Neural cell (in vitro differentiated cells): ENCODE results near the gene FGD6. TPM values are rescaled to one million over a fixed set of nuclear protein-coding genes. Genes with fewer than 3 reads are reported as not detected.

ENCODE experiments used
- H2AFZ ChIP-seq: fragments of 200-600, 300-800 bp; sonication (generic), shearing (Covaris generic); 2 replicates; pipeline ENCODE4 v1.6.0; 2014; ENCODE audit warnings: low read depth, mild to moderate bottlenecking, antibody characterized with exemption, low read length, moderate library complexity
- H3F3A ChIP-seq: fragments of 200-600 bp; shearing (Covaris generic); 2 replicates; pipeline ENCODE4 v1.6.1; 2016; ENCODE audit warnings: mild to moderate bottlenecking, moderate library complexity, mixed read lengths, antibody characterized with exemption, low read length; ENCODE audit not compliant: insufficient read depth, poor library complexity, severe bottlenecking
- H3K27ac ChIP-seq: fragments of 200-600, 300-800 bp; sonication (generic), shearing (Covaris generic); 2 replicates; pipeline ENCODE4 v1.5.1; 2014; ENCODE audit warnings: mild to moderate bottlenecking, low read length, moderate library complexity
- H3K27me3 ChIP-seq: fragments of 300-800, 200-600 bp; sonication (generic), shearing (Covaris generic); 2 replicates; pipeline ENCODE4 v1.6.0; 2014; ENCODE audit warnings: mild to moderate bottlenecking, low read depth, low read length, moderate library complexity; ENCODE audit not compliant: insufficient read depth
- H3K36me3 ChIP-seq: fragments of 300-800, 200-600 bp; sonication (generic), shearing (Covaris generic); 2 replicates; pipeline ENCODE4 v1.5.1; 2014; ENCODE audit warnings: mild to moderate bottlenecking, antibody characterized with exemption, low read length, moderate library complexity; ENCODE audit not compliant: insufficient read depth
- H3K4me2 ChIP-seq: fragments of 300-800, 200-600 bp; sonication (generic), shearing (Covaris generic); 2 replicates; pipeline ENCODE4 v1.6.0; 2014; ENCODE audit warnings: mild to moderate bottlenecking, low read length
- H3K4me3 ChIP-seq: fragments of 300-800, 200-600 bp; sonication (generic), shearing (Covaris generic); 2 replicates; pipeline ENCODE4 v1.5.1; 2014; ENCODE audit warnings: mild to moderate bottlenecking, low read length, moderate library complexity
- H3K79me2 ChIP-seq: fragments of 200-600 bp; shearing (Covaris generic); replicated peaks from 2 replicates; pipeline ENCODE4 v1.6.0; 2014; ENCODE audit warnings: mild to moderate bottlenecking, low read length, moderate library complexity; ENCODE audit not compliant: insufficient read depth
- H3K9ac ChIP-seq: fragments of 300-800, 200-600 bp; sonication (generic), shearing (Covaris generic); 2 replicates; pipeline ENCODE4 v1.6.1; 2016; ENCODE audit warnings: mild to moderate bottlenecking, low read length, mixed read lengths
- H3K9me2 ChIP-seq: fragments of 200-600 bp; shearing (Covaris generic); 2 replicates; pipeline ENCODE4 v1.6.1; 2016; ENCODE audit warnings: mild to moderate bottlenecking, low read length, mixed read lengths; ENCODE audit not compliant: insufficient read depth
- H3K9me3 ChIP-seq: fragments of 200-600, 300-800 bp; sonication (generic), shearing (Covaris generic); 2 replicates; pipeline ENCODE4 v1.6.1; 2016; ENCODE audit warnings: mild to moderate bottlenecking, mixed run types, low read length, moderate library complexity, mixed read lengths
- H4K20me1 ChIP-seq: fragments of 200-600 bp; shearing (Covaris generic); 2 replicates; pipeline ENCODE4 v1.6.1; 2016; ENCODE audit warnings: mild to moderate bottlenecking, mixed run types; ENCODE audit not compliant: insufficient read depth
- EP300 ChIP-seq: fragments of 450-650 bp; conservative IDR thresholded peaks from 2 replicates; pipeline ENCODE4 v1.6.1; 2014; ENCODE audit warnings: antibody characterized with exemption, mild to moderate bottlenecking, moderate library complexity; ENCODE audit not compliant: poor library complexity, severe bottlenecking
- EZH2 ChIP-seq: fragments of 200-600, 300-800 bp; shearing (Covaris generic), sonication (generic); IDR thresholded peaks from 2 replicates; pipeline ENCODE4 v1.6.1; 2014; ENCODE audit warnings: antibody characterized with exemption, low read length, borderline replicate concordance, mild to moderate bottlenecking; ENCODE audit not compliant: insufficient read depth, poor library complexity, severe bottlenecking
- MXI1 ChIP-seq: fragments of 450-650 bp; conservative IDR thresholded peaks from 2 replicates; pipeline ENCODE4 v1.6.1; 2014; ENCODE audit warnings: antibody characterized with exemption, mild to moderate bottlenecking; ENCODE audit not compliant: poor library complexity, severe bottlenecking
- POLR2AphosphoS5 ChIP-seq: IDR thresholded peaks from 2 replicates; pipeline ENCODE4 v1.6.1; 2012
- RAD21 ChIP-seq: fragments of 450-650 bp; conservative IDR thresholded peaks from 2 replicates; pipeline ENCODE4 v1.6.1; 2014; ENCODE audit warnings: antibody characterized with exemption, mild to moderate bottlenecking, moderate library complexity
- SMC3 ChIP-seq: fragments of 450-650 bp; conservative IDR thresholded peaks from 2 replicates; pipeline ENCODE4 v1.6.1; 2014; ENCODE audit warnings: antibody characterized with exemption, mild to moderate bottlenecking, moderate library complexity; ENCODE audit not compliant: poor library complexity
- TAF1 ChIP-seq: IDR thresholded peaks from 2 replicates; pipeline ENCODE4 v1.6.1; 2012; ENCODE audit warnings: low read depth
- polyA plus RNA-seq: library from polyadenylated mRNA; depleted of rRNA; stranded (reverse); fragments of >200 nt; gene quantifications from 2 replicates; pipeline ENCODE4 v1.2.3, GENCODE V29; 2014
- TF ChIP-seq, protein P1 (sequence below): IDR thresholded peaks from 2 replicates; pipeline ENCODE4 v1.6.1; 2012; ENCODE audit warnings: borderline replicate concordance
- TF ChIP-seq, protein P2 (sequence below): fragments of 450-650 bp; IDR thresholded peaks from 2 replicates; pipeline ENCODE4 v1.5.1; 2014; ENCODE audit warnings: antibody characterized with exemption, mild to moderate bottlenecking, moderate library complexity; ENCODE audit not compliant: poor library complexity, severe bottlenecking

The FGD6 gene
- polyA plus RNA-seq, 1 donor from 2014 or later = 4.6 TPM

DNA sequence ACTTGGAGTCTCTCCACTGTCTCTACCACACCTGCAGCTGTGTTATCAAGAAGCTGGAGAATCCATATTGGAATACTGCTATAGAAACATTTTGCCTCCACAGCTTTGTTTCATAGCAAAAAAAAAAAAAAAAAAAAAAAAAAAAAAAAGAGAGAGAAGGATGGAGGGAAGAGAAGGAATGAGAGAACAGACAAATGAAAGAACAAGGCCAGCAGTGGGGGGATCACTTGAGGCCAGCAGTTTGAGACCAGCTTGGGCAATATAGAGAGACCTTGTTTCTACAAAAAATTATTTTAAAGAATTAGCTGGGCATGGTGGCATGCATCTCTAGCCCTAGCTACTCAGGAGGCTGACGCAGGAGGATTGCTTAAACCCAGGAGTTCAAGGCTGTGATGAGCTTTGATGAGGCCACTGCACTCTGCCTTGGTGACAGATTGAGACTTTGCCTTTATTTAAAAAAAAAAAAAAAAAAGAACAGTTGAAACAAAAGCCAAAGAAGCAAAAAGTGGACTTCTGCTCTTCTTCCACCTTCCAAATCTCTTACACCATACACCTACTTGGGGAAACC, 8.5 kb upstream of the FGD6 start:
- Histone ChIP-seq H3K27me3 (no peaks in the 10 kb centered on the region), H3K4me2 (no peak overlapping the region), H3K27ac (no peak overlapping the region), H3K9me2 (no peaks in the 10 kb centered on the region), H4K20me1 (peaks cover 27% of the 10 kb centered on the region), H3F3A (no peaks in the 10 kb centered on the region), H3K36me3 (no peaks in the 10 kb centered on the region), H3K4me3 (no peak overlapping the region), H2AFZ (no peak overlapping the region), H3K79me2 (peaks cover 97% of the 10 kb centered on the region), H3K9ac (no peak overlapping the region), H3K9me3 (no peaks in the 10 kb centered on the region)
- TF ChIP-seq POLR2AphosphoS5 = no peak
- TF ChIP-seq RAD21 = no peak
- no peak for TF ChIP-seq MXI1
- no peak for TF ChIP-seq EZH2
- TF ChIP-seq, protein P1, sequence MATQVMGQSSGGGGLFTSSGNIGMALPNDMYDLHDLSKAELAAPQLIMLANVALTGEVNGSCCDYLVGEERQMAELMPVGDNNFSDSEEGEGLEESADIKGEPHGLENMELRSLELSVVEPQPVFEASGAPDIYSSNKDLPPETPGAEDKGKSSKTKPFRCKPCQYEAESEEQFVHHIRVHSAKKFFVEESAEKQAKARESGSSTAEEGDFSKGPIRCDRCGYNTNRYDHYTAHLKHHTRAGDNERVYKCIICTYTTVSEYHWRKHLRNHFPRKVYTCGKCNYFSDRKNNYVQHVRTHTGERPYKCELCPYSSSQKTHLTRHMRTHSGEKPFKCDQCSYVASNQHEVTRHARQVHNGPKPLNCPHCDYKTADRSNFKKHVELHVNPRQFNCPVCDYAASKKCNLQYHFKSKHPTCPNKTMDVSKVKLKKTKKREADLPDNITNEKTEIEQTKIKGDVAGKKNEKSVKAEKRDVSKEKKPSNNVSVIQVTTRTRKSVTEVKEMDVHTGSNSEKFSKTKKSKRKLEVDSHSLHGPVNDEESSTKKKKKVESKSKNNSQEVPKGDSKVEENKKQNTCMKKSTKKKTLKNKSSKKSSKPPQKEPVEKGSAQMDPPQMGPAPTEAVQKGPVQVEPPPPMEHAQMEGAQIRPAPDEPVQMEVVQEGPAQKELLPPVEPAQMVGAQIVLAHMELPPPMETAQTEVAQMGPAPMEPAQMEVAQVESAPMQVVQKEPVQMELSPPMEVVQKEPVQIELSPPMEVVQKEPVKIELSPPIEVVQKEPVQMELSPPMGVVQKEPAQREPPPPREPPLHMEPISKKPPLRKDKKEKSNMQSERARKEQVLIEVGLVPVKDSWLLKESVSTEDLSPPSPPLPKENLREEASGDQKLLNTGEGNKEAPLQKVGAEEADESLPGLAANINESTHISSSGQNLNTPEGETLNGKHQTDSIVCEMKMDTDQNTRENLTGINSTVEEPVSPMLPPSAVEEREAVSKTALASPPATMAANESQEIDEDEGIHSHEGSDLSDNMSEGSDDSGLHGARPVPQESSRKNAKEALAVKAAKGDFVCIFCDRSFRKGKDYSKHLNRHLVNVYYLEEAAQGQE = no peak
- no peak for TF ChIP-seq EP300
- TF ChIP-seq, protein P2, sequence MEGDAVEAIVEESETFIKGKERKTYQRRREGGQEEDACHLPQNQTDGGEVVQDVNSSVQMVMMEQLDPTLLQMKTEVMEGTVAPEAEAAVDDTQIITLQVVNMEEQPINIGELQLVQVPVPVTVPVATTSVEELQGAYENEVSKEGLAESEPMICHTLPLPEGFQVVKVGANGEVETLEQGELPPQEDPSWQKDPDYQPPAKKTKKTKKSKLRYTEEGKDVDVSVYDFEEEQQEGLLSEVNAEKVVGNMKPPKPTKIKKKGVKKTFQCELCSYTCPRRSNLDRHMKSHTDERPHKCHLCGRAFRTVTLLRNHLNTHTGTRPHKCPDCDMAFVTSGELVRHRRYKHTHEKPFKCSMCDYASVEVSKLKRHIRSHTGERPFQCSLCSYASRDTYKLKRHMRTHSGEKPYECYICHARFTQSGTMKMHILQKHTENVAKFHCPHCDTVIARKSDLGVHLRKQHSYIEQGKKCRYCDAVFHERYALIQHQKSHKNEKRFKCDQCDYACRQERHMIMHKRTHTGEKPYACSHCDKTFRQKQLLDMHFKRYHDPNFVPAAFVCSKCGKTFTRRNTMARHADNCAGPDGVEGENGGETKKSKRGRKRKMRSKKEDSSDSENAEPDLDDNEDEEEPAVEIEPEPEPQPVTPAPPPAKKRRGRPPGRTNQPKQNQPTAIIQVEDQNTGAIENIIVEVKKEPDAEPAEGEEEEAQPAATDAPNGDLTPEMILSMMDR = no peak
- no peak for TF ChIP-seq TAF1
- no peak for TF ChIP-seq SMC3

DNA sequence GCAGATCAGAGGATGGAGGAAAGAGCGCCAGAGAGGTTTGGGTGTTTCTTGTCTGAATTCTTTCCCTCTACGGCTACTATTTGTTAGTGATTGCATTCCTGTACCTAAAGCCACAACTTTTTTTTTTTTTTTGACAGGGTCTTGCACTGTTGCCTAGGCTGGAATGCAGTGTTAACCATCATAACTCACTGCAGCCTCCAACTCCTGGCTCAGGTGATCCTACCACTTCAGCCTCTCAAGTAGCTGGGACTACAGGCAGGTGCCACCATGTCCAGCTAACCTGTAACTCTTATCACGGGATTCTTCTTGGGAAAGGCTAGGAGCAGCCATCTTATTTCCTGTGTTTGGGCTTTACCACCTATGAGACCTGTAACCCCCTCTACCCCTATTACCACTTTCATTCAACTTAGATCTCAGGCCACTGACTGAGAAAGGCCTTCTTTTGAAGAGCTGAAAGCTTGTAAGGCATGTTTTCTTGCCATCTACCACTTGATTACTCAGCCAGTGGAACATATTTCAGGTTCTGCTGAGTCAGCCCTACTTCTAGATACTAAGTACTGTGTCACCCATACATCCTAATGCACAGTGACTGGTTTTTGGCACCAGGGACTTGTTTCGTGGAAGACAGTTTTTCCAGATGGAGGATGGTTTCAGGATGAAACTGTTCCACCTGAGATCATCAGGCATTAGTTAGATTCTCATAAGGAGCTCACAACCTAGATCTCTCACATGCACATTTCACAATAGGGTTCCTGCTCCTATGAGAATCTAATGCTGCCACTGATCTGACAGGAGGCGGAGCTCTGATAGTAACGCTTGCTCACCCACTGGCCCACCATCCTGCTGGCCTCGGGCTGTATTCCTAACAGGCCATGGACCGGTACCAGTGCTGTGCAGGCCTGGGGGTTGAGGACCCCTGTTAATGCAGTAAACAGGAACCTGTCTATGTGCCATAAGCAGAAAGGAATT, 7.2 kb upstream of the FGD6 start:
- no peaks in the 10 kb centered on the region for H3K9me3 ChIP-seq
- H4K20me1 ChIP-seq = peaks cover 31% of the 10 kb centered on the region
- H3K4me2 ChIP-seq = no peak overlapping the region
- no peaks in the 10 kb centered on the region for H3K36me3 ChIP-seq
- no peak for TF ChIP-seq TAF1
- TF ChIP-seq POLR2AphosphoS5 = no peak
- TF ChIP-seq, protein P1 = no peak
- TF ChIP-seq RAD21 = no peak
- no peak for TF ChIP-seq MXI1
- no peak for TF ChIP-seq EP300
- no peak for TF ChIP-seq SMC3
- no peak for TF ChIP-seq EZH2
- TF ChIP-seq, protein P2 = no peak
- no peaks in the 10 kb centered on the region for H3K9me2 ChIP-seq
- no peak overlapping the region for H3K4me3 ChIP-seq
- H3K27ac ChIP-seq = no peak overlapping the region
- H3K9ac ChIP-seq = no peak overlapping the region
- H3K27me3 ChIP-seq = no peaks in the 10 kb centered on the region
- peaks cover 97% of the 10 kb centered on the region for H3K79me2 ChIP-seq
- no peak overlapping the region for H2AFZ ChIP-seq
- H3F3A ChIP-seq = no peaks in the 10 kb centered on the region
